HepG2 (cell line): ENCODE data around the gene PLLP. TPM values are rescaled to one million over a fixed set of nuclear protein-coding genes. Genes with fewer than 3 reads are reported as not detected.

Experiments used
- HMG20B ChIP-seq: conservative IDR thresholded peaks from 2 replicates; pipeline ENCODE4 v1.6.1; 2016; ENCODE audit warnings: missing genetic modification reagents, missing compliant biosample characterization
- HOXD1 ChIP-seq: sonication (generic); formaldehyde crosslinking; IDR thresholded peaks from 2 replicates; pipeline ENCODE4 v1.5.0; 2020; ENCODE audit warnings: missing genetic modification reagents
- IKZF1 ChIP-seq: fragments of 450-650 bp; IDR thresholded peaks from 2 replicates; pipeline ENCODE4 v1.7.1; 2016
- NCOA1 ChIP-seq: sonication (generic); formaldehyde crosslinking; IDR thresholded peaks from 2 replicates; pipeline ENCODE4 v1.9.0; 2021; ENCODE audit warnings: missing genetic modification reagents
- TMF1 ChIP-seq: sonication (generic); formaldehyde crosslinking; IDR thresholded peaks from 2 replicates; pipeline ENCODE4 v1.8.1; 2022; ENCODE audit warnings: low read depth, missing genetic modification reagents
- ZBTB3 ChIP-seq: sonication (generic); formaldehyde crosslinking; IDR thresholded peaks from 2 replicates; pipeline ENCODE4 v1.4.0; 2020; ENCODE audit warnings: low read depth, mild to moderate bottlenecking, moderate library complexity, missing genetic modification reagents, borderline replicate concordance
- ZIK1 ChIP-seq: sonication (generic); formaldehyde crosslinking; IDR thresholded peaks from 2 replicates; pipeline ENCODE4 v1.5.0; 2020; ENCODE audit warnings: mild to moderate bottlenecking, low read depth, missing genetic modification reagents, borderline replicate concordance
- ZNF124 ChIP-seq: sonication (generic); formaldehyde crosslinking; IDR thresholded peaks from 2 replicates; pipeline ENCODE4 v1.4.0; 2020; ENCODE audit warnings: missing genetic modification reagents
- ZNF17 ChIP-seq: sonication (generic); formaldehyde crosslinking; IDR thresholded peaks from 2 replicates; pipeline ENCODE4 v1.5.0; 2020; ENCODE audit warnings: mild to moderate bottlenecking, missing genetic modification reagents
- ZNF251 ChIP-seq: sonication (generic); formaldehyde crosslinking; IDR thresholded peaks from 2 replicates; pipeline ENCODE4 v1.9.0; 2021; ENCODE audit warnings: mild to moderate bottlenecking, missing genetic modification reagents
- ZNF260 ChIP-seq: sonication (generic); formaldehyde crosslinking; IDR thresholded peaks from 2 replicates; pipeline ENCODE4 v1.4.0; 2020; ENCODE audit warnings: missing genetic modification reagents, low read depth, mild to moderate bottlenecking, borderline replicate concordance
- ZNF317 ChIP-seq: sonication (generic); formaldehyde crosslinking; IDR thresholded peaks from 2 replicates; pipeline ENCODE4 v1.5.0; 2020; ENCODE audit warnings: mild to moderate bottlenecking, missing genetic modification reagents
- ZNF703 ChIP-seq: sonication (generic); formaldehyde crosslinking; IDR thresholded peaks from 2 replicates; pipeline ENCODE4 v1.5.1; 2020; ENCODE audit warnings: missing genetic modification reagents, mild to moderate bottlenecking, moderate library complexity, borderline replicate concordance
- ZSCAN5A ChIP-seq: sonication (generic); formaldehyde crosslinking; IDR thresholded peaks from 2 replicates; pipeline ENCODE4 v1.8.0; 2022; ENCODE audit warnings: mild to moderate bottlenecking, missing genetic modification reagents, borderline replicate concordance
- polyA plus RNA-seq, 8 experiments: library from polyadenylated mRNA; depleted of rRNA in 3 of 8; stranded (reverse) in 7 of 8; unstranded in 1 of 8; fragments of >200 nt; fragmentation: Illumina TruSeq in 4 of 8; extraction: Trizol in 4 of 8; gene quantifications; 2 replicates each; pipeline versions ENCODE4 v1.2.1 to v1.2.3, GENCODE V29; 2011 to 2016; ENCODE audit warnings: low read depth in 4 of 8, missing spikeins in 1 of 8, mixed read lengths in 1 of 8; ENCODE audit not compliant: insufficient read depth in 1 of 8
- total RNA-seq, 5 experiments: library from RNA; depleted of rRNA; stranded (reverse); fragments of >200 nt; fragmentation: Illumina TruSeq; extraction: Trizol; gene quantifications; 2 replicates each; pipeline ENCODE4 v1.2.3, GENCODE V29; 2016; ENCODE audit warnings: low read depth in 1 of 5
- TF ChIP-seq, protein P1 (sequence below): IDR thresholded peaks from 2 replicates; pipeline ENCODE4 v1.6.1; 2016; ENCODE audit warnings: missing genetic modification reagents, missing compliant biosample characterization
- TF ChIP-seq, protein P2 (sequence below): sonication (generic); formaldehyde crosslinking; IDR thresholded peaks from 2 replicates; pipeline ENCODE4 v1.4.0; 2020; ENCODE audit warnings: mild to moderate bottlenecking, missing genetic modification reagents

PLLP gene
- total and polyA plus RNA-seq, 2 of the 13 experiments (the other 11 are each of a cell fraction or from before 2014, with no cell fraction given), result 60.6 to 127 TPM

GRCh38 chr16:57304169-57305061 is 19.9 kb upstream of the PLLP start (continued):
- TF ChIP-seq ZNF17, result no peak
- TF ChIP-seq TMF1, result no peak
- TF ChIP-seq ZNF703, result no peak; the same call in 1 of the 2 replicates
- TF ChIP-seq, protein P1, sequence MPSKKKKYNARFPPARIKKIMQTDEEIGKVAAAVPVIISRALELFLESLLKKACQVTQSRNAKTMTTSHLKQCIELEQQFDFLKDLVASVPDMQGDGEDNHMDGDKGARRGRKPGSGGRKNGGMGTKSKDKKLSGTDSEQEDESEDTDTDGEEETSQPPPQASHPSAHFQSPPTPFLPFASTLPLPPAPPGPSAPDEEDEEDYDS (CRISPR knock-in tag), result peak; percentile 82; the same call in 1 of the 2 replicates
- TF ChIP-seq ZNF251 (CRISPR knock-in tag), result no peak
- peak; percentile 85; the same call in 1 of the 2 replicates for TF ChIP-seq ZNF124
- TF ChIP-seq HOXD1 (CRISPR knock-in tag), result no peak
- no peak for TF ChIP-seq ZIK1 (CRISPR knock-in tag)
- TF ChIP-seq NCOA1 (CRISPR knock-in tag), result no peak
- TF ChIP-seq, protein P2, sequence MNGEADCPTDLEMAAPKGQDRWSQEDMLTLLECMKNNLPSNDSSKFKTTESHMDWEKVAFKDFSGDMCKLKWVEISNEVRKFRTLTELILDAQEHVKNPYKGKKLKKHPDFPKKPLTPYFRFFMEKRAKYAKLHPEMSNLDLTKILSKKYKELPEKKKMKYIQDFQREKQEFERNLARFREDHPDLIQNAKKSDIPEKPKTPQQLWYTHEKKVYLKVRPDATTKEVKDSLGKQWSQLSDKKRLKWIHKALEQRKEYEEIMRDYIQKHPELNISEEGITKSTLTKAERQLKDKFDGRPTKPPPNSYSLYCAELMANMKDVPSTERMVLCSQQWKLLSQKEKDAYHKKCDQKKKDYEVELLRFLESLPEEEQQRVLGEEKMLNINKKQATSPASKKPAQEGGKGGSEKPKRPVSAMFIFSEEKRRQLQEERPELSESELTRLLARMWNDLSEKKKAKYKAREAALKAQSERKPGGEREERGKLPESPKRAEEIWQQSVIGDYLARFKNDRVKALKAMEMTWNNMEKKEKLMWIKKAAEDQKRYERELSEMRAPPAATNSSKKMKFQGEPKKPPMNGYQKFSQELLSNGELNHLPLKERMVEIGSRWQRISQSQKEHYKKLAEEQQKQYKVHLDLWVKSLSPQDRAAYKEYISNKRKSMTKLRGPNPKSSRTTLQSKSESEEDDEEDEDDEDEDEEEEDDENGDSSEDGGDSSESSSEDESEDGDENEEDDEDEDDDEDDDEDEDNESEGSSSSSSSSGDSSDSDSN (CRISPR knock-in tag), result no peak; the same call in none of the 2 replicates
- peak; percentile 71; the same call in 1 of the 2 replicates for TF ChIP-seq HMG20B (CRISPR knock-in tag)
- no peak for TF ChIP-seq ZSCAN5A (CRISPR knock-in tag)
- TF ChIP-seq ZNF317 (CRISPR knock-in tag), result peak; percentile 66; the same call in 1 of the 2 replicates
- TF ChIP-seq IKZF1, result no peak
- TF ChIP-seq ZBTB3 (CRISPR knock-in tag), result peak; percentile 28; the same call in 1 of the 2 replicates
- TF ChIP-seq ZNF260 (CRISPR knock-in tag), result no peak
